ENCODE results near the gene KCNJ14.

Gene KCNJ14

GRCh38 chr19:48452289-48453190 lies 2.8 kb upstream of the KCNJ14 start:
- Mint-ChIP-seq H3K27ac (no peak overlapping the region), H3K4me3 (no peak overlapping the region), H3K9me3 (no peaks in the 10 kb centered on the region), H3K36me3 (ENCODE audit: low read depth) (peaks cover 100% of the 10 kb centered on the region), H3K27me3 (no peaks in the 10 kb centered on the region), H3K4me1 (ENCODE audit: low read depth) (peaks cover 25% of the 10 kb centered on the region)
- intact Hi-C loops (cut with micrococcal nuclease): no loop called here

- H3K4me1 Mint-ChIP-seq (ENCODE audit: low read depth): peaks cover 16% of the 10 kb centered on the region
- intact Hi-C loops (cut with micrococcal nuclease): no loop called here
- no peaks in the 10 kb centered on the region for H3K9me3 Mint-ChIP-seq
- H3K27ac Mint-ChIP-seq: no peak overlapping the region
- H3K27me3 Mint-ChIP-seq: no peaks in the 10 kb centered on the region
- peaks cover 91% of the 10 kb centered on the region for H3K36me3 Mint-ChIP-seq (ENCODE audit: low read depth)
- no peak overlapping the region for H3K4me3 Mint-ChIP-seq
Measured at GRCh38 chr19:48454150-48454730, 1.1 kb upstream of the KCNJ14 start.

GRCh38 chr19:48455908-48456562 lies 661 bp downstream of the KCNJ14 start:
- H3K4me1 Mint-ChIP-seq (ENCODE audit: low read depth): peaks cover 16% of the 10 kb centered on the region
- no peak overlapping the region for H3K4me3 Mint-ChIP-seq
- H3K9me3 Mint-ChIP-seq: no peaks in the 10 kb centered on the region
- H3K27ac Mint-ChIP-seq: no peak overlapping the region
- H3K27me3 Mint-ChIP-seq: no peaks in the 10 kb centered on the region
- intact Hi-C loops (cut with micrococcal nuclease): no loop called here
- H3K36me3 Mint-ChIP-seq (ENCODE audit: low read depth): peaks cover 73% of the 10 kb centered on the region

GRCh38 chr19:48456864-48457263 lies 1.5 kb downstream of the KCNJ14 start:
- Mint-ChIP-seq H3K27me3 (no peaks in the 10 kb centered on the region), H3K4me1 (ENCODE audit: low read depth) (peaks cover 16% of the 10 kb centered on the region), H3K9me3 (no peaks in the 10 kb centered on the region), H3K4me3 (no peak overlapping the region), H3K36me3 (ENCODE audit: low read depth) (peaks cover 68% of the 10 kb centered on the region), H3K27ac (no peak overlapping the region)
- intact Hi-C loops (cut with micrococcal nuclease): no loop called here

- Mint-ChIP-seq H3K27ac (no peak overlapping the region), H3K27me3 (no peaks in the 10 kb centered on the region), H3K4me3 (no peak overlapping the region), H3K36me3 (ENCODE audit: low read depth) (peaks cover 64% of the 10 kb centered on the region), H3K9me3 (no peaks in the 10 kb centered on the region), H3K4me1 (ENCODE audit: low read depth) (peaks cover 16% of the 10 kb centered on the region)
- intact Hi-C loops (cut with micrococcal nuclease): no loop called here
Measured at GRCh38 chr19:48458016-48458415, 2.6 kb downstream of the KCNJ14 start.

GRCh38 chr19:48461651-48461981 lies 6.2 kb downstream of the KCNJ14 start:
- no peak overlapping the region for H3K27ac Mint-ChIP-seq
- H3K4me1 Mint-ChIP-seq (ENCODE audit: low read depth): peaks cover 2% of the 10 kb centered on the region
- peaks cover 1% of the 10 kb centered on the region for H3K27me3 Mint-ChIP-seq
- no peak overlapping the region for H3K4me3 Mint-ChIP-seq
- intact Hi-C loops (cut with micrococcal nuclease): no loop called here
- no peaks in the 10 kb centered on the region for H3K9me3 Mint-ChIP-seq
- H3K36me3 Mint-ChIP-seq (ENCODE audit: low read depth): peaks cover 28% of the 10 kb centered on the region

- intact Hi-C loops (cut with micrococcal nuclease): no loop called here
- peaks cover 1% of the 10 kb centered on the region for H3K27me3 Mint-ChIP-seq
- no peaks in the 10 kb centered on the region for H3K9me3 Mint-ChIP-seq
- no peak overlapping the region for H3K27ac Mint-ChIP-seq
- peaks cover 6% of the 10 kb centered on the region for H3K4me1 Mint-ChIP-seq (ENCODE audit: low read depth)
- H3K4me3 Mint-ChIP-seq: no peak overlapping the region
- peaks cover 23% of the 10 kb centered on the region for H3K36me3 Mint-ChIP-seq (ENCODE audit: low read depth)
Measured at GRCh38 chr19:48461982-48462655, 6.7 kb downstream of the KCNJ14 start.

GRCh38 chr19:48465215-48465614 lies 9.8 kb downstream of the KCNJ14 start:
- Mint-ChIP-seq H3K27ac (no peak overlapping the region), H3K9me3 (no peaks in the 10 kb centered on the region), H3K4me1 (ENCODE audit: low read depth) (peaks cover 22% of the 10 kb centered on the region), H3K27me3 (peaks cover 1% of the 10 kb centered on the region), H3K4me3 (no peak overlapping the region), H3K36me3 (ENCODE audit: low read depth) (peaks cover 15% of the 10 kb centered on the region)
- intact Hi-C loops (cut with micrococcal nuclease): no loop called here

- peaks cover 31% of the 10 kb centered on the region for H3K4me1 Mint-ChIP-seq (ENCODE audit: low read depth)
- H3K9me3 Mint-ChIP-seq: no peaks in the 10 kb centered on the region
- H3K36me3 Mint-ChIP-seq (ENCODE audit: low read depth): peaks cover 28% of the 10 kb centered on the region
- intact Hi-C loops (cut with micrococcal nuclease): no loop called here
- peaks cover 1% of the 10 kb centered on the region for H3K27me3 Mint-ChIP-seq
- H3K27ac Mint-ChIP-seq: peak overlapping the region; percentile 87
- H3K4me3 Mint-ChIP-seq: no peak overlapping the region
Measured at GRCh38 chr19:48466561-48467325, 11.4 kb downstream of the KCNJ14 start.

- peaks cover 1% of the 10 kb centered on the region for H3K27me3 Mint-ChIP-seq
- intact Hi-C loops (cut with micrococcal nuclease): loop anchor here (1.0 kb wide), 2 partner anchors 23 to 24 kb away; partner anchors contain the start of gene GRWD1
- H3K27ac Mint-ChIP-seq: peak overlapping the region; percentile 87
- peak overlapping the region; percentile 80 for H3K4me3 Mint-ChIP-seq
- peaks cover 47% of the 10 kb centered on the region for H3K4me1 Mint-ChIP-seq (ENCODE audit: low read depth)
- peaks cover 40% of the 10 kb centered on the region for H3K36me3 Mint-ChIP-seq (ENCODE audit: low read depth)
- no peaks in the 10 kb centered on the region for H3K9me3 Mint-ChIP-seq
Measured at GRCh38 chr19:48468772-48469288, 13.5 kb downstream of the KCNJ14 start.

GRCh38 chr19:48469289-48469881 lies 14.0 kb downstream of the KCNJ14 start, which contains the start of gene CYTH2:
CYTH2 (plus strand) TSS chr19:48469369; CDS start chr19:48469508, 139 bp downstream.
- Mint-ChIP-seq H3K27ac (peak within 1 kb of the TSS; percentile 87), H3K36me3 (ENCODE audit: low read depth) (peaks cover 46% of the 10 kb centered on the region), H3K4me3 (peak within 1 kb of the TSS; percentile 80), H3K4me1 (ENCODE audit: low read depth) (peaks cover 50% of the 10 kb centered on the region), H3K9me3 (no peaks in the 10 kb centered on the region), H3K27me3 (peaks cover 1% of the 10 kb centered on the region)
- intact Hi-C loops (cut with micrococcal nuclease): loop anchor here (1.0 kb wide), 2 partner anchors 23 to 24 kb away; partner anchors contain the start of gene GRWD1

GRCh38 chr19:48469934-48470680 lies 14.7 kb downstream of the KCNJ14 start:
- H3K27ac Mint-ChIP-seq: peak overlapping the region; percentile 87

More at GRCh38 chr19:48469934-48470680, 14.7 kb downstream of the KCNJ14 start:
- H3K4me3 Mint-ChIP-seq: peak overlapping the region; percentile 80
- H3K4me1 Mint-ChIP-seq (ENCODE audit: low read depth): peaks cover 53% of the 10 kb centered on the region
- peaks cover 1% of the 10 kb centered on the region for H3K27me3 Mint-ChIP-seq
- intact Hi-C loops (cut with micrococcal nuclease): loop anchor here (1.0 kb wide), 2 partner anchors 22 to 25 kb away; partner anchors contain the start of gene GRWD1
- H3K36me3 Mint-ChIP-seq (ENCODE audit: low read depth): peaks cover 53% of the 10 kb centered on the region
- H3K9me3 Mint-ChIP-seq: no peaks in the 10 kb centered on the region
